CD8-positive, alpha-beta memory T cell (primary cell): ENCODE measurements around the gene GFOD2. TPM values are rescaled to one million over a fixed set of nuclear protein-coding genes. Genes with fewer than 3 reads are reported as not detected.

Source experiments
- CTCF ChIA-PET: fragments of 350-600 bp; sonication (Branson Sonifier 250); formaldehyde crosslinking; loops from one replicate; lab custom pipeline; 2021; ENCODE audit warnings: antibody characterized with exemption; lab: Charles Lee
- POLR2A ChIA-PET: fragments of 350-600 bp; sonication (Branson Sonifier 250); formaldehyde crosslinking; loops from one replicate; lab custom pipeline; 2021; ENCODE audit warnings: antibody characterized with exemption; lab: Charles Lee
- DNase-seq, 5 donors: peaks; one replicate each; pipeline versions ENCODE4 v3.0.0 to v3.0.0-alpha.2; 2020 to 2022; ENCODE audit warnings: mixed read lengths in 1 of 5
- H3K27ac ChIP-seq: one replicate; pipeline ENCODE4 v1.7.0; 2013; ENCODE audit warnings: low read depth, mild to moderate bottlenecking, low read length, moderate library complexity
- H3K27me3 ChIP-seq: 2 replicates; pipeline ENCODE4 v1.7.0; 2013; ENCODE audit warnings: low read length, mild to moderate bottlenecking; ENCODE audit not compliant: insufficient read depth, poor library complexity, severe bottlenecking
- H3K36me3 ChIP-seq: 2 replicates; pipeline ENCODE4 v1.7.0; 2013; ENCODE audit warnings: mild to moderate bottlenecking, low read length, moderate library complexity; ENCODE audit not compliant: insufficient read depth
- H3K4me1 ChIP-seq: 2 replicates; pipeline ENCODE4 v1.7.0; 2013; ENCODE audit warnings: mild to moderate bottlenecking, low read length, moderate library complexity; ENCODE audit not compliant: insufficient read depth
- H3K4me3 ChIP-seq: 2 replicates; pipeline ENCODE4 v1.7.0; 2013; ENCODE audit warnings: mild to moderate bottlenecking, low read length
- H3K9me3 ChIP-seq: 2 replicates; pipeline ENCODE4 v1.7.0; 2013; ENCODE audit warnings: mild to moderate bottlenecking, low read length
- H3K27ac Mint-ChIP-seq, 8 donors: one replicate each; pipeline ENCODE4 v1.8.0; 2020 to 2021; ENCODE audit warnings: mixed read lengths in 8 of 8, mild to moderate bottlenecking in 6 of 8, inconsistent platforms in 3 of 8, moderate library complexity in 3 of 8
- H3K27me3 Mint-ChIP-seq, 2 donors: one replicate each; pipeline ENCODE4 v1.8.0; 2020 to 2021; ENCODE audit warnings: mixed read lengths in 2 of 2, mild to moderate bottlenecking in 1 of 2, moderate library complexity in 1 of 2
- H3K36me3 Mint-ChIP-seq, 3 donors: one replicate each; pipeline ENCODE4 v1.8.0; 2020 to 2021; ENCODE audit warnings: mixed read lengths in 3 of 3, inconsistent platforms in 1 of 3, mild to moderate bottlenecking in 1 of 3
- H3K4me1 Mint-ChIP-seq, 3 donors: one replicate each; pipeline ENCODE4 v1.8.0; 2020 to 2021; ENCODE audit warnings: mixed read lengths in 3 of 3, inconsistent platforms in 1 of 3, mild to moderate bottlenecking in 1 of 3
- H3K4me3 Mint-ChIP-seq, 7 donors: one replicate each; pipeline ENCODE4 v1.8.0; 2020 to 2021; ENCODE audit warnings: mixed read lengths in 7 of 7, mild to moderate bottlenecking in 6 of 7, moderate library complexity in 4 of 7, inconsistent platforms in 2 of 7
- H3K9me3 Mint-ChIP-seq, 5 donors: one replicate each; pipeline ENCODE4 v1.8.0; 2020 to 2022; ENCODE audit warnings: mixed read lengths in 5 of 5, mild to moderate bottlenecking in 3 of 5, moderate library complexity in 2 of 5, inconsistent platforms in 1 of 5
- polyA plus RNA-seq: library from polyadenylated mRNA; unstranded; fragments of 300-500 nt; fragmentation: Illumina TruSeq; gene quantifications from one replicate; pipeline ENCODE4 v1.2.3, GENCODE V29; 2021
- total RNA-seq, 2 experiments: library from RNA; stranded (reverse); gene quantifications; one replicate each; pipeline ENCODE4 v1.2.3, GENCODE V29; 2021

The GFOD2 gene
- total and polyA plus RNA-seq, 3 experiments from 2014 or later = 11.2 to 23.7 (median 21.3) TPM

DNA sequence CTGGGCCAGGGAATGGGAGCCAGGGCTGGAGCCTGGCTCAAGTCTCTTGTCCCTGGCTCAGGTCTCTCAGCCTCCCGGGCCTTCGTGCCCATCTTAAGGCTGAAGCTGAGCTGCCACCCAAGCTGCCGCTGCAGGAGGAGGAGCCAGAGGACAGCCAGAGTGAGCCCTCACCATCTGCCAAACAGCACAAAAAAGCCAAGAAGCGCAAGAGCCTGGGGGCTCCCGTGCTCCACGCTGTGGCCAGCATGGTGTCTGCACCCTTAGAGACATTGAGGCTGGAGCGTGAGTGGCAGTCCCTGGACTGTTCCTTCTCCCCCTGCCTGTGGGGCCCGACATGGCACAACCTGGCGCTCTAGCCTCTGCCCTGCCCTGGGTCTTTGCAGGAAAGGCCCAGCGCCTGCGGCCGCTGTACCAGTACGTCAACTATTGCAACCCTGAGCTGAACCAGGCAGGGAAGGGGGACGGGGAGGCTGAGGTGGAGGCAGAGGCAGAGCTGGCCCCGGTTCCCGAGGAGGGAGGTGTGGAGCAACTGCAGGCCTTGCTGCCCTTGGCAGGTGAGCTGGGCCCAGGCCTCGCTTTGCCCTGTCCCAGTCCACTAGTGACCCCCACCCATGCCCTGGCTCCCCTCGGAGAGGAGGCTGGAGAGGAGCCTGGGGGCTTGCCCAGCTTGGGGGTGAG is 51.2 kb downstream of the GFOD2 start:
- no peak overlapping the region for H3K4me3 ChIP-seq
- H3K27ac ChIP-seq = no peak overlapping the region

DNA sequence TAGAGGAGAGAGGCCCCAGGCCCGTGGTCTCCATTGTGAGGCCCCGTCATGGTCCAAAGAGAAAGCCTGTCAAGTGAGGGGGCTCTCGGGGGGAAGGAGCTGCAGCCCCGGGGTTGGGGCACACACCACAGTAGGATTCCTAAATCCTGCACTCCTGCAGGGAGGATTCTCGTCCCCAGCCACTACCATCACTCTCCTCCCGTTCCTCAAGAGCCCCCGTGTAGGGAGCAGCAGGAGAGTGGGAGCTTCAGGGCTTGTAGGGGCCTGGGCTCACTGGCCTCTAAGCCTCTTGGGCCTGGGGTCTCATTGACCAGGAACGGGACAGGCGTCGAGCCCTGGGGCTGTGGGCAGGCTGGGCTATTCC is 51.7 kb downstream of the GFOD2 start:
- H3K27me3 ChIP-seq = no peaks in the 10 kb centered on the region
- no peak overlapping the region for H3K27ac ChIP-seq
- no peaks in the 10 kb centered on the region for H3K36me3 ChIP-seq
- Mint-ChIP-seq H3K9me3 (no peaks in the 10 kb centered on the region), H3K4me3 (peak overlapping the region in 6 of 7 donors; percentile 71 to 94 (median 79)), H3K4me1 (peaks cover 7 to 27% (median 12%) of the 10 kb centered on the region in 3 donors), H3K27ac (peak overlapping the region in 5 of 8 donors; percentile 42 to 91 (median 71)), H3K27me3 (no peaks in the 10 kb centered on the region), H3K36me3 (peaks cover 0 to 3% (median 0%) of the 10 kb centered on the region in 3 donors)
- peaks cover 17% of the 10 kb centered on the region for H3K4me1 ChIP-seq
- H3K4me3 ChIP-seq = peak overlapping the region; percentile 66
- CTCF ChIA-PET = interaction anchor here (0.6 to 7.7 kb wide), 18 partner anchors 9 to 186 kb away, joined by 3 to 95 read pairs (median 4); partner anchors contain the start of genes ATP6V0D1, CARMIL2 and CTCF
- DNase-seq = no peak
- no peaks in the 10 kb centered on the region for H3K9me3 ChIP-seq
- POLR2A ChIA-PET = interaction anchor here (1.0 to 2.8 kb wide), 2 partner anchors 13 to 105 kb away, joined by 3 to 9 read pairs; partner anchors contain the start of gene CTCF

More for the DNA sequence above, 51.2 kb downstream of the GFOD2 start:
- DNase-seq = peak; percentile 48 to 86 (median 74)
- H3K9me3 ChIP-seq = no peaks in the 10 kb centered on the region
- H3K4me3 Mint-ChIP-seq = peak overlapping the region; percentile 19 to 94 (median 71)
- H3K27me3 Mint-ChIP-seq = no peaks in the 10 kb centered on the region
- H3K9me3 Mint-ChIP-seq = no peaks in the 10 kb centered on the region
- H3K4me1 ChIP-seq = peaks cover 17% of the 10 kb centered on the region
- peaks cover 7 to 27% (median 12%) of the 10 kb centered on the region in 3 donors for H3K4me1 Mint-ChIP-seq
- H3K36me3 ChIP-seq = no peaks in the 10 kb centered on the region
- ChIA-PET CTCF (interaction anchor here (0.6 to 7.7 kb wide), 19 partner anchors 8 to 187 kb away, joined by 3 to 95 read pairs (median 4); partner anchors contain the start of genes ACD, ATP6V0D1, CARMIL2 and CTCF), POLR2A (interaction anchor here (2.8 kb wide), 1 partner anchor 105 kb away, joined by 9 read pairs; the partner anchor contains the start of gene CTCF)
- H3K36me3 Mint-ChIP-seq = peaks cover 0 to 2% (median 0%) of the 10 kb centered on the region in 3 donors
- H3K27me3 ChIP-seq = no peaks in the 10 kb centered on the region
- peak overlapping the region in 5 of 8 donors; percentile 6 to 80 (median 42) for H3K27ac Mint-ChIP-seq

DNA sequence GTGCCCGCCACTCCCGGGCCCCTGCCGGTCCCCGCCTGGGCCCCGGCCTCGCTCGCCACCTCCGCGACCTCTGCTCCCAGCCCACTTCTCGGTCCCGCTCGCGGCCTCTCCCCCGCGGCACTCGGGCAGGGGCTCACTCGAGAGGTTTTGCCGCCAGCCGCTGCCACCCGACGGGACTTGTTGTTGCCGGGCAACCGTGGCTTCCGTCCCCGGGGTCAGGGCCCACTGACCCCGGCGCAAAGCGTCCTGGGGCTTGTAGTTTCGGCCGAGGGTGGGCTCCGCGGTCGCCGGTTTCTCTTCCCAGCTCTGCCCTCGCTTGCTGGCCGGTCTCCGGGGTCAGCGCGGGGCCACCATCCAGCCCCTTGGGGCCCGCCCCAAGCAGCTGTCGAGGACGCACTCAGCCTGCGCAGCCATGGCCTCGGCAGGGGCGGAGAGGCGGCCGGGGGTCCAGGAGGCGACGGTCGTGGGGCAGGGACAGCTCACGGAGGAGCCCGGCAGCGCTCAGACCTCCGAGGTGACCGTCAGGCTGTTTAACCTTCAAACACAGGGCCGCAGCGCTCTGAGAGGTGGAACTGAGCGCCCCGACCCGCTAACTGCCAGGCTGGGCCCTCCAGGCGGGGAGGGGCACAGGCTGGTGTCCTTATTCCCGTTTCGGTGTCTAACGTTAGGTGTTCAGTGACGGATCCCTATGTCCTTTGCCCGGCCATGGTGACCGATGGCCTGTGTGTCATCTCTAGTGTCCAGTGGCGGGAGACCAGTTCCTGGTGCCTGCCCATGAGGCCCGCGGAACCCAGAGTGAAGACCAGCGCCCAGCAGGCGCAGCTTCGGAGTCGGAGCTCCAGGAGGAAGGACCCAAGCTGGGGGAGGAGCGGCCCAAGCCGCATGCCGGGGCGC is 52.3 kb downstream of the GFOD2 start, which contains the start of the genes C16orf86 and ENKD1:
C16orf86 (plus strand) TSS at position 256 of the 894 bp plus-strand sequence; CDS start at position 413, 157 bp downstream.
ENKD1 (minus strand) TSS at position 192 of the 894 bp plus-strand sequence. CDS start 308 bp downstream, outside the sequence.
- Histone ChIP-seq H3K27ac (peak within 1 kb of the TSS; percentile 43), H3K4me3 (peak within 1 kb of the TSS; percentile 66), H3K4me1 (peaks cover 18% of the 10 kb centered on the region), H3K9me3 (no peaks in the 10 kb centered on the region), H3K27me3 (no peaks in the 10 kb centered on the region), H3K36me3 (no peaks in the 10 kb centered on the region)
- Mint-ChIP-seq H3K36me3 (peaks cover 0 to 3% (median 0%) of the 10 kb centered on the region in 3 donors), H3K4me1 (peaks cover 7 to 28% (median 12%) of the 10 kb centered on the region in 3 donors), H3K4me3 (peak within 1 kb of the TSS; percentile 67 to 94 (median 80)), H3K27ac (peak within 1 kb of the TSS in 7 of 8 donors; percentile 29 to 91 (median 71)), H3K9me3 (no peaks in the 10 kb centered on the region), H3K27me3 (no peaks in the 10 kb centered on the region)
- peak; percentile 75 to 90 (median 77) for DNase-seq
- POLR2A ChIA-PET = interaction anchor here (1.0 to 2.8 kb wide), 3 partner anchors 13 to 104 kb away, joined by 3 to 9 read pairs (median 3); partner anchors contain the start of genes CARMIL2 and CTCF
- CTCF ChIA-PET = interaction anchor here (0.6 to 7.7 kb wide), 18 partner anchors 8 to 205 kb away, joined by 3 to 95 read pairs (median 4); partner anchors contain the start of genes ATP6V0D1, CARMIL2 and CTCF

DNA sequence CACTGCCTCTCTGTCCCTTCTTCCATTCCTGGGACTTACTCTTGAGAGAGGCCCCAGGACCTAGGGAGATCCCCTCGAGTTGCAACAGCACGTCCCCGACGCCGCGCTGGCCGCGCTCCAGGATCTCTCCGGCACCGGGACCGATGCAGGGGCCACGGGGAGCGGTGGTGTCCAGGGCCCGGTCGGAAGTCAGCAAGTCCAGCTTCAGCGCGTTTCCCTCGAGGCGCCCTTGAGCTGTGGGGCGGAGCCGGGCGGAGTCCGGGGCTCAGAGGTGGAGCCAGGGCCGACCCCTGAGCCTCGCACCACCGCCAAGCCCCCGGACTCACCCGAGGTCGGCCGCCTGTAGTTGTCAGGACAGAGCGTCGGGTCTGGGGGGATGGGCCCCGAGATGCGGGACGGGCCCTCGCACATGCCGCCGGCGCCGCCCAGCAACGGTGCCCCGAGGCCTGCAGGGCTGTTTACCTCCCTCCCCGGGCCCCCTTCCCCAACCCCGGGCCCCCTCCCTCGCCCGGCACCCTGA is 53.0 kb downstream of the GFOD2 start:
- H3K27ac Mint-ChIP-seq = peak overlapping the region in 4 of 8 donors; percentile 21 to 69 (median 33)
- DNase-seq = no peak
- peak overlapping the region; percentile 48 to 80 (median 65) for H3K4me3 Mint-ChIP-seq
- H3K4me1 ChIP-seq = peaks cover 25% of the 10 kb centered on the region
- H3K4me1 Mint-ChIP-seq = peaks cover 11 to 35% (median 15%) of the 10 kb centered on the region in 3 donors
- H3K27ac ChIP-seq = peak overlapping the region; percentile 43
- no peaks in the 10 kb centered on the region for H3K9me3 Mint-ChIP-seq
- no peaks in the 10 kb centered on the region for H3K27me3 ChIP-seq
- H3K27me3 Mint-ChIP-seq = peaks cover 0 to 1% of the 10 kb centered on the region in 2 donors
- no peaks in the 10 kb centered on the region for H3K9me3 ChIP-seq
- CTCF ChIA-PET = interaction anchor here (1.0 to 7.7 kb wide), 4 partner anchors 110 to 205 kb away, joined by 3 to 95 read pairs (median 18); no protein-coding TSS in a partner anchor
- peaks cover 0 to 3% (median 0%) of the 10 kb centered on the region in 3 donors for H3K36me3 Mint-ChIP-seq
- H3K4me3 ChIP-seq = peak overlapping the region; percentile 66
- H3K36me3 ChIP-seq = no peaks in the 10 kb centered on the region
- POLR2A ChIA-PET = interaction anchor here (0.6 to 1.0 kb wide), 2 partner anchors 21 to 99 kb away, joined by 3 read pairs; partner anchors contain the start of gene CARMIL2

DNA sequence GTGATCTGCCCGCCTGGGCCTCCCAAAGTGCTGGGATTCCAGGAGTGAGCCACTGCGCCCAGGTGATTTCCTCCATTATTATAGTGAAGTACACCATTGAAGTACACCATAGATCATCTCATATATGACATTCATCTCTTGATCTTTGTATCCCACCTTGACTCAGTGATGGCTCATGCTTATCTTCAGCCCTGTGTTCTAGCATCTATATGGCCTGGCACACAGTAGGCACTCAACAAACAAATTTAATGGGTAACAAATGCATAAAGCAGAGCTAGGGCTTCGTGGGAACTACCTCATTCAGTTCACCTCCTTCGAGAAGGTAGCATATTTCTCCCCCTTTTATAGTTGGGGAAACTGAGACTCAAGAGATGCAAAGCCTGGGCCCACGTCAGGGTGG is 53.5 kb downstream of the GFOD2 start:
- Histone ChIP-seq H3K27ac (peak overlapping the region; percentile 43), H3K9me3 (no peaks in the 10 kb centered on the region), H3K4me1 (peaks cover 27% of the 10 kb centered on the region), H3K27me3 (no peaks in the 10 kb centered on the region), H3K36me3 (no peaks in the 10 kb centered on the region), H3K4me3 (peak overlapping the region; percentile 39)
- H3K27ac Mint-ChIP-seq = peak overlapping the region in 3 of 8 donors; percentile 21 to 54 (median 23)
- CTCF ChIA-PET = interaction anchor here (1.2 to 7.7 kb wide), 3 partner anchors 21 to 144 kb away, joined by 4 to 95 read pairs (median 32); partner anchors contain the start of gene CARMIL2
- no peaks in the 10 kb centered on the region for H3K9me3 Mint-ChIP-seq
- no peak for DNase-seq
- POLR2A ChIA-PET = interaction anchor here (0.6 kb wide), 1 partner anchor 98 kb away, joined by 3 read pairs; no protein-coding TSS in a partner anchor
- peaks cover 0 to 2% of the 10 kb centered on the region in 2 donors for H3K27me3 Mint-ChIP-seq
- peaks cover 12 to 37% (median 16%) of the 10 kb centered on the region in 3 donors for H3K4me1 Mint-ChIP-seq
- peak overlapping the region; percentile 44 to 76 (median 65) for H3K4me3 Mint-ChIP-seq
- peaks cover 0 to 5% (median 0%) of the 10 kb centered on the region in 3 donors for H3K36me3 Mint-ChIP-seq

DNA sequence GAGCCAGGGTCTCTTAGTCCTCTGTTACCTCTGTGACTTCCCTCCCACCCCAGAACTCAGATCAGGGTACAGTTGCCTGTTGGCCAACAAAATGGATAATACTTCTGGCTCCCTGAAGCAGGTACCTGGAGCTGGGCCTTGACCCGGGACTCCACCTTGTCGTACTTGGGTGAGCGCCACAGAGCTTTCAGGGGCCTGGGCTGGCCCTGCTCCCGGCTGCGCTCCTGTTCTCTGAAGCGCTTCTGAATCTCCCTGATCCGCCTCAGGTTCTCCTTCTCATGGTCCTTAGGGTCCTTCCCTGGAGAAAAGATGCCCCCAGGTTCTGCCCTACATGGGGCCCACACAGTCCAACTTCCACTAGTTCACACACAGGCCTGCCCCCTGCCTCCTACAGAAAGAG is 54.2 kb downstream of the GFOD2 start:
- ChIA-PET POLR2A (no interaction called here), CTCF (interaction anchor here (1.2 to 7.7 kb wide), 6 partner anchors 8 to 143 kb away, joined by 4 to 95 read pairs (median 8); partner anchors contain the start of genes CARMIL2 and CTCF)
- Mint-ChIP-seq H3K36me3 (peaks cover 0 to 9% (median 0%) of the 10 kb centered on the region in 3 donors), H3K27ac (peak overlapping the region in 6 of 8 donors; percentile 53 to 84 (median 77)), H3K9me3 (no peaks in the 10 kb centered on the region), H3K4me1 (peaks cover 12 to 37% (median 16%) of the 10 kb centered on the region in 3 donors), H3K27me3 (peaks cover 0 to 3% of the 10 kb centered on the region in 2 donors), H3K4me3 (peak overlapping the region in 6 of 7 donors; percentile 24 to 81 (median 60))
- H3K27me3 ChIP-seq = no peaks in the 10 kb centered on the region
- no peak overlapping the region for H3K4me3 ChIP-seq
- peaks cover 27% of the 10 kb centered on the region for H3K4me1 ChIP-seq
- H3K27ac ChIP-seq = no peak overlapping the region
- no peaks in the 10 kb centered on the region for H3K9me3 ChIP-seq
- DNase-seq = no peak
- no peaks in the 10 kb centered on the region for H3K36me3 ChIP-seq
